Caco-2 (cell line): ENCODE data around the gene SPOCK2. TPM values are rescaled to one million over a fixed set of nuclear protein-coding genes. Genes with fewer than 3 reads are reported as not detected.

Experiments used
- BruUV-seq: library from RNA; stranded (reverse); fragments of 400-500 nt; replicated peaks from 2 replicates; lab custom pipeline; 2021; lab: Mats Ljungman, UMichigan
- CTCF ChIA-PET: fragments of 300-600 bp; sonication (Branson Sonifier 250); formaldehyde crosslinking; loops from one replicate; lab custom pipeline; 2022; ENCODE audit warnings: antibody characterized with exemption; lab: Charles Lee
- POLR2A ChIA-PET: fragments of 300-600 bp; sonication (Branson Sonifier 250); formaldehyde crosslinking; loops from one replicate; lab custom pipeline; 2022; ENCODE audit warnings: antibody characterized with exemption; lab: Charles Lee
- DNase-seq, 2 experiments: peaks; one replicate each; pipeline versions ENCODE4 v3.0.0 to v3.0.0-alpha.2; 2020 to 2022
- H3K27me3 ChIP-seq: replicated peaks from 2 replicates; pipeline ENCODE4 v1.6.0; 2011; ENCODE audit warnings: low read length; ENCODE audit not compliant: control insufficient read depth, insufficient read depth
- H3K36me3 ChIP-seq: 2 replicates; pipeline ENCODE4 v1.5.1; 2011; ENCODE audit warnings: low read length; ENCODE audit not compliant: control insufficient read depth, insufficient read depth
- H3K4me1 ChIP-seq: fragments of 250-450 bp; sonication (Bioruptor Pico); 2 replicates; pipeline ENCODE4 v1.5.1; 2020; ENCODE audit warnings: mild to moderate bottlenecking
- H3K4me3 ChIP-seq: 2 replicates; pipeline ENCODE4 v1.5.1; 2011; ENCODE audit warnings: low read depth, mild to moderate bottlenecking, control low read depth, low read length
- H3K9me3 ChIP-seq: fragments of 250-450 bp; sonication (Bioruptor Pico); 2 replicates; pipeline ENCODE4 v1.5.1; 2020; ENCODE audit warnings: mild to moderate bottlenecking, moderate library complexity
- H3K27ac Mint-ChIP-seq: one replicate; pipeline ENCODE4 v1.8.0; 2022; ENCODE audit warnings: mixed read lengths; ENCODE audit not compliant: unreplicated experiment
- H3K27me3 Mint-ChIP-seq: one replicate; pipeline ENCODE4 v1.8.0; 2022; ENCODE audit warnings: mixed read lengths; ENCODE audit not compliant: insufficient read depth, unreplicated experiment
- H3K36me3 Mint-ChIP-seq: one replicate; pipeline ENCODE4 v1.8.0; 2022; ENCODE audit warnings: mild to moderate bottlenecking, mixed read lengths; ENCODE audit not compliant: insufficient read depth, unreplicated experiment
- H3K4me1 Mint-ChIP-seq: one replicate; pipeline ENCODE4 v1.8.0; 2022; ENCODE audit warnings: low read depth, mixed read lengths; ENCODE audit not compliant: unreplicated experiment
- H3K4me3 Mint-ChIP-seq: one replicate; pipeline ENCODE4 v1.8.0; 2022; ENCODE audit warnings: mild to moderate bottlenecking, moderate library complexity, mixed read lengths; ENCODE audit not compliant: unreplicated experiment
- H3K9me3 Mint-ChIP-seq: one replicate; pipeline ENCODE4 v1.8.0; 2022; ENCODE audit warnings: mixed read lengths; ENCODE audit not compliant: unreplicated experiment
- CTCF ChIP-seq, 2 experiments: fragments of 200-600 bp in 1 of 2; IDR thresholded peaks; 1 replicate in 1 of 2; 2 replicates in 1 of 2; pipeline versions ENCODE4 v1.5.1 to v1.8.0; 2011 to 2022; ENCODE audit warnings: antibody characterized with exemption in 1 of 2, control low read depth in 1 of 2, inconsistent platforms in 1 of 2, low read depth in 1 of 2, low read length in 1 of 2, mild to moderate bottlenecking in 1 of 2, moderate library complexity in 1 of 2; ENCODE audit not compliant: insufficient read depth in 1 of 2, severe bottlenecking in 1 of 2, unreplicated experiment in 1 of 2
- intact Hi-C: fragments of 100-400 bp; cut with micrococcal nuclease; formaldehyde crosslinking; loops from one replicate; pipeline ENCODE4 v1.10.0; 2022; ENCODE audit not compliant: unreplicated experiment
- total RNA-seq: library from RNA; stranded (reverse); gene quantifications from 2 replicates; pipeline ENCODE4 v1.2.3, GENCODE V29; 2022

The SPOCK2 gene
- total RNA-seq, 1 experiment from 2014 or later = 1.6 TPM

- H3K27me3 Mint-ChIP-seq = no peaks in the 10 kb centered on the region
- no peak for TF ChIP-seq CTCF (IDR thresholded peaks at IDR 0.05; ENCODE audit: insufficient read depth in 1 of 2, low read depth in 1 of 2, low read length in 1 of 2, severe bottlenecking in 1 of 2, unreplicated experiment in 1 of 2)
- BruUV-seq = no TSS peak
Measured at GRCh38 chr10:72088889-72089575, 681 bp upstream of the SPOCK2 start.

GRCh38 chr10:72087392-72087968 is 871 bp downstream of the SPOCK2 start:
- H3K4me1 Mint-ChIP-seq = peaks cover 9% of the 10 kb centered on the region
- H3K4me3 ChIP-seq = no peak overlapping the region

More at GRCh38 chr10:72088889-72089575, 681 bp upstream of the SPOCK2 start:
- Mint-ChIP-seq H3K4me3 (peak overlapping the region; percentile 10), H3K4me1 (peaks cover 12% of the 10 kb centered on the region), H3K27ac (peak overlapping the region; percentile 40), H3K36me3 (peaks cover 14% of the 10 kb centered on the region), H3K9me3 (no peaks in the 10 kb centered on the region)
- Histone ChIP-seq H3K36me3 (no peaks in the 10 kb centered on the region), H3K4me1 (peaks cover 20% of the 10 kb centered on the region), H3K9me3 (no peaks in the 10 kb centered on the region), H3K27me3 (no peaks in the 10 kb centered on the region), H3K4me3 (no peak overlapping the region)
- intact Hi-C loops = no loop called here
- CTCF ChIA-PET = interaction anchor here (1.7 to 1.9 kb wide), 2 partner anchors 40 kb away, joined by 5 read pairs; no protein-coding TSS in a partner anchor
- DNase-seq = no peak
- POLR2A ChIA-PET = interaction anchor here (0.7 to 0.8 kb wide), 2 partner anchors 17 to 232 kb away, joined by 3 read pairs; no protein-coding TSS in a partner anchor

More at GRCh38 chr10:72087392-72087968, 871 bp downstream of the SPOCK2 start:
- no peaks in the 10 kb centered on the region for H3K27me3 ChIP-seq
- intact Hi-C loops = no loop called here
- ChIA-PET CTCF (interaction anchor here (1.7 kb wide), 1 partner anchor 39 kb away, joined by 5 read pairs; no protein-coding TSS in a partner anchor), POLR2A (no interaction called here)
- Mint-ChIP-seq H3K4me3 (no peak overlapping the region), H3K9me3 (no peaks in the 10 kb centered on the region), H3K27ac (no peak overlapping the region), H3K36me3 (peaks cover 9% of the 10 kb centered on the region), H3K27me3 (no peaks in the 10 kb centered on the region)
- no peaks in the 10 kb centered on the region for H3K9me3 ChIP-seq
- TF ChIP-seq CTCF (IDR thresholded peaks at IDR 0.05; ENCODE audit: insufficient read depth in 1 of 2, low read depth in 1 of 2, low read length in 1 of 2, severe bottlenecking in 1 of 2, unreplicated experiment in 1 of 2) = no peak
- no peaks in the 10 kb centered on the region for H3K36me3 ChIP-seq
- DNase-seq = no peak
- no TSS peak for BruUV-seq
- H3K4me1 ChIP-seq = peaks cover 12% of the 10 kb centered on the region
